GM19238 (cell line): Measurements from ENCODE around the gene METTL1.

Source experiments
- DNase-seq: peaks from one replicate; pipeline ENCODE4 v3.0.0; 2011; ENCODE audit warnings: low spot score; ENCODE audit not compliant: insufficient read length

Gene METTL1

GRCh38 chr12:57738661-57739237 is 33.2 kb downstream of the METTL1 start, which contains the start of gene AGAP2:
Gene AGAP2, minus strand, starts transcription at chr12:57738742. Its CDS starts 496 bp downstream, at chr12:57738246.
- no peak for DNase-seq

GRCh38 chr12:57737467-57738460 is 34.1 kb downstream of the METTL1 start:
- no peak for DNase-seq

GRCh38 chr12:57736741-57737466 is 35.0 kb downstream of the METTL1 start:
- no peak for DNase-seq

DNA sequence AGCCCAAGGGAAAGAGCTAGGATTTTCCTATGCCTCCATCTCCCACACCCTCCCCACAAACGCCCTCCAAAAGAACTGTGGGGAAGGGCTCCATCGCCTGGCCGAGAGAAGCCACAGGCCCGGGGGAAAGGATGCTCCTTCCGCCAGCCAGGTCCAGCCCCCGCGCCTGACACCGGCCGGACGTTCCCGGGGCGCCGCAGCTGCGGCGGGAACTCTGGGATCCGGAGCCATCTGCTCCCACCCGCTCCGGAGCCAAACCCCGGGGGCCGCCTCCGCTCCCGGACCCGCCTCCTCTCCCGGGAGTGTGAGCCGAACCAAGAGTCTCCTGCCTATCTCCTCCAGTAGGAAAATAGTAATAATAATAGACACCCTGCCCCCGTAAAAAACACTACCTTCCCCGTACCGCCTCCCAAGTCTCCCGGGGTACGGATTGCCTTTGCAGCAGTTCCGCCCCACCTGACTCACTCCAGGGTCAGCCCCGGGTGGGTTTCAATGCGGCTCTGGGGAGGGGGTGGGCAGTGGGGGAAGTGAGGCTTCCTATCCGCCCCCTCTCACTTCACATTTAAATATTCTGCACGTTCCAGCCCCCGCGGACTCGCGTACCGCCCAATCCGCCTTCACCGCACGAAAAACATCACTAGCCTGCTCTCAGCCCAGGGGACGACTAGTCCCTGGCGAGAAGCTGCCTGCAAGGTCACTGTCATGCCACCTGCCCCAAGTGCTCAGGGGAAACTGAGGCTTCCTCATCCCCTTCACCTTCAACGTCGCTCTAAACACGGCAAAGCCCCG is 35.8 kb downstream of the METTL1 start:
- DNase-seq = no peak

GRCh38 chr12:57735198-57735855 is 36.6 kb downstream of the METTL1 start:
- no peak for DNase-seq

DNA sequence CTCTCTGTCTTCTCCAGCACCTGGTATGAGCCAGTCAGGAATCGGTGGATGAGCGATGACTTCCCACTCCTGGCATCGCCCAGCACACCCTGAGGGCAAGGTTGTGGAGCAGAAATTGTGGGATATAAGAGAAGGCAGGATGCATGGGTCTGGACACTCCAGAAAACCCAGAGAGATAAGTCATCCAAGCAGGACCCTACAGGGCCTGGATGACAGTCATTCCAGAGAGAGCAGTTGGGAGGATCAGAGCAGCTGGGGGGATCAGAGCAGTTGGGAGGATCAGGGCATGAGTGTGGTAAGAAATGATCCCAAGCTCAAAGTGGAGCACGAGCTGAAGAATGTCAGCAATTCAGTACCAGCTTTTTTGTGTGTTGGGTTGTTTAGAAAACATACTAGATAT is 37.3 kb downstream of the METTL1 start:
- DNase-seq = no peak

- no peak for DNase-seq
Observed at GRCh38 chr12:57733928-57734327, 38.0 kb downstream of the METTL1 start.

- DNase-seq = no peak
Observed at GRCh38 chr12:57732726-57733593, 38.9 kb downstream of the METTL1 start.

GRCh38 chr12:57732270-57732669 is 39.6 kb downstream of the METTL1 start:
- DNase-seq = no peak

DNA sequence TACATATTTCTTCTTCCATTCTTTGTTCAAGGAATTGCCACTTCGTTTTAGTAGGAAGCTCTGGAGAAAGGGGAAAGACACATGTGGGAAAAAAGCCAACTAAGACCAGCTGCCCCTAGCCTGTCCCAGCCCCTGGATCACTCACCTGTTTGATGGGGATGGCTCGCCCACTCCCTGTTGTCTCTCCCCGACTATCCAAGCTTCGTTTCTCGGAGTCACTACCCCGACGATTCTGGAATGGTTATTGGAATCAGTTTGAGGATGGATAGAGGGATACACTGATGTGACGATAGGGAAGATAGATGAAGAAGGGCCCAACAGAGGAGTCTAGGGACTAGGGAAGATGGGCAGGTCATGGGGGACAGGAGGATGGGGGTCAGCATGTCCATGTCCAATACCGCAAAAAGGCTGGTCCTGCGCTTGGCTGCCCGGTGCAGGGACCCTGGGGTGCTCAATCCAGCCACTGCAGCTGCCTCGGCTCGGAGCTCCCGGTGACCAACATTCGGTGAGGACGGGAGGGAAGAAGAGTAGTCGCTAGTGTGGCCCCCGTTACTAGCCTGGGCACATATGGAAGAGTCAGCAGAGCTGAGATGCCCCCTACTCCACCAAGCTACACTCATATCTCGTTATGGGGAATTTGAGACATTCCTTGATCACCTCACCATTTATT is 40.4 kb downstream of the METTL1 start:
- no peak for DNase-seq

GRCh38 chr12:57730336-57731067 is 41.4 kb downstream of the METTL1 start:
- DNase-seq = no peak

DNA sequence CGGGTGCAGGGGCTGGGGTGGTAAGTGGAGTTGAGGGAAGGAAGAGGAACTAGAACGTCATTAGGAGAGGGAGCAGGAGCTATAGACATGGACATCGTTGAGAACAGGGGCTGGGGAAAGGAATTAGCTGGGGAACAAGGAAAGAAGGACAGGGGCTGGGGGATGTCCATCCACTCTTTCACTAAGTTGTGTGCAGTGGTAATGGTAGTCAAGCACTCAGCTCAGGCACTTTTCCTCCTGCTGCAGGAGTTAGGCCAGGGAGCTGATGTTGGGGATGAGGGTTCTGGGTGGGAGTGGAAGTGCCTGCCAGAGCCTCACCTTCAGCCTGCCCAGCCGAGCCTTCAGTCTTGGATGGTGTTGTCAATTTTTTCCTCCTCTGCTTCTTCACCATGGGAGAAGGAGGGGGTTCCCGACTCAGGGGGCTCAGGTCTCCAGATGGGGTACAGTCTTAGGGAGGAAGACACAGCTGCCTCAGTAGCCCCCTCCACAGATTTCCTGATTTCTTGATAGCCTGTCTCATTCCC is 42.5 kb downstream of the METTL1 start:
- DNase-seq = no peak

DNA sequence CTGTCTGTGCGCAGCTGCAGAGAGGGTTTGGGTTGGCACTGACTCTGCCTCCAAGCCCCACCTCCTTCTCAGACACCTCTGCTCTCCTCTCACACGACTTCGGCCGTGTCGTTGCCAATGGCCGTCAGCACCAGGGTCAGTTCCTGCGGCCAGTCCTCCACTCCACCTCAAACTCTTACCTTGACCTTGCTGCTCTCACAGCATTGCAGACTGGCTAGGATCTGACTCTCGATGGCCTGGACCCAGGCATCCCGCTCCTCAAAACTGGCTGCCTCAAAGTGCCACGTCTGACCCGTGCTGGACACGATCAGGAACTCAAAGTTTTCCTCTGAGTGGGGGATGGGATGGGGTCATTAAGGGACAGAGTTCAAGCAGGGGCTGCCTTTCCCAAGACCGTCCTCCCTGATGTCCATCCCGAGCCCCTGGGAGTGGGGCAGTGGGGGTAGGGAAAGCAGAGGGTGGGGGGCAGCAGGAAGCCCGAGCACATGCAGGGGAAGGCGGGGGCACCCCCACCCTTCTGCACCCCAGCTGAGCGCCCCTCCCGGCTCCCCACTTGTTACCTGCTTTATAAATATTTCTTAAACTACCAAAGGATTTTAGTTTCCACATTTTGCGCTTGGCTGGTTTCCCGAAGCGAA is 44.0 kb downstream of the METTL1 start:
- no peak for DNase-seq

GRCh38 chr12:57726884-57727757 is 44.8 kb downstream of the METTL1 start:
- no peak for DNase-seq

GRCh38 chr12:57726151-57726883 is 45.6 kb downstream of the METTL1 start:
- DNase-seq = no peak

DNA sequence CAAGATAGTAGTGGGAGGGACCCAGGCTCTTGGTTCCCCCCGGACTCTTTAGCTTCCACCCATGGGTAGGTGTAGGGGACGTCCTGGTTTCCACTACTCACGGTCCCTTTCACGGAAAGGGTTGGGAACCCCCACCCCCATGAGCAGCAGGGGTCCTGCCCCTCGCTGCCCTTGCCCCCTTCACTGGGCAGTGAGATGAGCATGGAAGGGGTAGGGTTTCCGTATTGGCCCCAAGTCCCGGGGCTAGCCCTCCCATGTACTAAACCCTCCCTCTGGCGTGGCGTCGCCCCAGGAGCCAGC is 46.1 kb downstream of the METTL1 start:
- no peak for DNase-seq
